OCI-LY7 (cell line): Measurements from ENCODE around the gene TUBA8. TPM values are rescaled to one million over a fixed set of nuclear protein-coding genes. Genes with fewer than 3 reads are reported as not detected.

ENCODE experiments used
- BruUV-seq: library from RNA; stranded (reverse); fragments of 400-500 nt; replicated peaks from 2 replicates; lab custom pipeline; 2021; lab: Mats Ljungman, UMichigan
- CTCF ChIA-PET: fragments of 300-600 bp; sonication (Branson Sonifier 250); formaldehyde crosslinking; loops from one replicate; lab custom pipeline; 2022; ENCODE audit warnings: antibody characterized with exemption; ENCODE audit not compliant: unreplicated experiment; lab: Charles Lee
- POLR2A ChIA-PET: fragments of 300-600 bp; sonication (Branson Sonifier 250); formaldehyde crosslinking; loops from one replicate; lab custom pipeline; 2022; ENCODE audit warnings: antibody characterized with exemption; lab: Charles Lee
- DNase-seq: peaks from one replicate; pipeline ENCODE4 v3.0.0-alpha.2; 2015; ENCODE audit warnings: low spot score
- H2AFZ ChIP-seq: fragments of 200-600 bp; sonication (generic), shearing (Covaris generic); 2 replicates; pipeline ENCODE4 v1.6.1; 2014; ENCODE audit warnings: mild to moderate bottlenecking, antibody characterized with exemption, low read length, moderate library complexity
- H3K27ac ChIP-seq: fragments of 200-600 bp; sonication (generic); 2 replicates; pipeline ENCODE4 v1.5.1; 2014; ENCODE audit warnings: mixed run types, low read depth, mild to moderate bottlenecking, moderate library complexity, low read length, inconsistent platforms; ENCODE audit not compliant: poor library complexity, severe bottlenecking
- H3K36me3 ChIP-seq: fragments of 200-600 bp; sonication (generic); 2 replicates; pipeline ENCODE4 v1.6.1; 2014; ENCODE audit warnings: mild to moderate bottlenecking, antibody characterized with exemption, low read length, moderate library complexity, mixed read lengths; ENCODE audit not compliant: insufficient read depth
- H3K4me1 ChIP-seq: fragments of 200-600 bp; sonication (generic); 2 replicates; pipeline ENCODE4 v1.5.1; 2014; ENCODE audit warnings: mild to moderate bottlenecking, low read length; ENCODE audit not compliant: insufficient read depth, poor library complexity, severe bottlenecking
- H3K4me2 ChIP-seq: fragments of 200-600 bp; sonication (generic); 2 replicates; pipeline ENCODE4 v1.6.1; 2014; ENCODE audit warnings: mild to moderate bottlenecking, low read length
- H3K4me3 ChIP-seq: fragments of 200-600 bp; sonication (generic); 2 replicates; pipeline ENCODE4 v1.5.1; 2014; ENCODE audit warnings: mild to moderate bottlenecking, low read depth, low read length; ENCODE audit not compliant: poor library complexity, severe bottlenecking
- H3K79me2 ChIP-seq: fragments of 200-600 bp; sonication (generic); 2 replicates; pipeline ENCODE4 v1.6.1; 2016; ENCODE audit warnings: low read depth, mild to moderate bottlenecking, low read length, moderate library complexity, mixed read lengths; ENCODE audit not compliant: insufficient read depth
- H3K9me2 ChIP-seq: fragments of 200-600 bp; sonication (generic); 2 replicates; pipeline ENCODE4 v1.6.1; 2016; ENCODE audit warnings: mild to moderate bottlenecking, low read length, mixed read lengths; ENCODE audit not compliant: insufficient read depth
- H3K9me3 ChIP-seq: fragments of 200-600 bp; sonication (generic); 2 replicates; pipeline ENCODE4 v1.6.1; 2014; ENCODE audit warnings: mild to moderate bottlenecking, mixed run types, low read length, mixed read lengths
- H4K20me1 ChIP-seq: fragments of 200-600 bp; sonication (generic); 2 replicates; pipeline ENCODE4 v1.6.1; 2014; ENCODE audit warnings: mild to moderate bottlenecking, antibody characterized with exemption, low read length, moderate library complexity, mixed read lengths; ENCODE audit not compliant: insufficient read depth
- EZH2phosphoT487 ChIP-seq: fragments of 200-600 bp; sonication (generic); IDR thresholded peaks from 2 replicates; pipeline ENCODE4 v1.6.1; 2018; ENCODE audit warnings: low read depth, borderline replicate concordance, mild to moderate bottlenecking, mixed run types, antibody characterized with exemption, low read length, moderate library complexity, mixed read lengths
- intact Hi-C: fragments of 100-400 bp; cut with micrococcal nuclease; formaldehyde crosslinking; loops from one replicate; pipeline ENCODE4 v1.10.0; 2022; ENCODE audit not compliant: unreplicated experiment
- total RNA-seq, 2 experiments: library from RNA; depleted of rRNA in 1 of 2; stranded (reverse); fragments of >200 nt in 1 of 2; shearing (Covaris generic) in 1 of 2; gene quantifications; 2 replicates each; pipeline ENCODE4 v1.2.3, GENCODE V29; 2014 to 2022
- TF ChIP-seq, protein P1 (sequence below): fragments of 200-600 bp; sonication (generic); conservative IDR thresholded peaks from 2 replicates; pipeline ENCODE4 v1.5.1; 2014; ENCODE audit warnings: mild to moderate bottlenecking, antibody characterized with exemption, low read length, moderate library complexity, mixed read lengths

The TUBA8 gene
- total RNA-seq, 2 experiments from 2014 or later, result 1.9 to 2.0 TPM

DNA sequence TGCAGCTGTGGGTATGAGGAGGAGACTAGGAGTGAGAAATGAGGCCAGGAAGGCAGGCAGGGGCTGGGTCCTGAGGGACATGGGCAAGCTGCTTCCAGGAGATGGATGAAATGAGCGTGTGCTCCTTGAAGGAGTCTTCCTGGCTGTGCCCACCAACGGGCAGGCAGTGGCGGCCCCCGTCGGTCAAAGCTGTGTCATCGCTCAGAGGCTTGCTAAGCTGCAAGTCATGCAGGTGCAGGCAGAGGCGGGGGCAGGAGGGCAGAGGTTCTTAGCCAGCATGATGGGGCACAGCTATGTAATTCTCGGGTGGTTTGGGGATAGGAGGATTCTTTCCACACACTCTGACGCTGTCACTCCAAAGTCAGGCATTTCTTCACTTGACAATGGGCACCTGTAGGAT lies 45.4 kb upstream of the TUBA8 start:
- POLR2A ChIA-PET, result interaction anchor here (0.6 to 2.7 kb wide), 11 partner anchors 9 to 294 kb away, joined by 3 to 31 read pairs (median 3); no protein-coding TSS in a partner anchor
- peak overlapping the region; percentile 84 for H3K4me2 ChIP-seq

DNA sequence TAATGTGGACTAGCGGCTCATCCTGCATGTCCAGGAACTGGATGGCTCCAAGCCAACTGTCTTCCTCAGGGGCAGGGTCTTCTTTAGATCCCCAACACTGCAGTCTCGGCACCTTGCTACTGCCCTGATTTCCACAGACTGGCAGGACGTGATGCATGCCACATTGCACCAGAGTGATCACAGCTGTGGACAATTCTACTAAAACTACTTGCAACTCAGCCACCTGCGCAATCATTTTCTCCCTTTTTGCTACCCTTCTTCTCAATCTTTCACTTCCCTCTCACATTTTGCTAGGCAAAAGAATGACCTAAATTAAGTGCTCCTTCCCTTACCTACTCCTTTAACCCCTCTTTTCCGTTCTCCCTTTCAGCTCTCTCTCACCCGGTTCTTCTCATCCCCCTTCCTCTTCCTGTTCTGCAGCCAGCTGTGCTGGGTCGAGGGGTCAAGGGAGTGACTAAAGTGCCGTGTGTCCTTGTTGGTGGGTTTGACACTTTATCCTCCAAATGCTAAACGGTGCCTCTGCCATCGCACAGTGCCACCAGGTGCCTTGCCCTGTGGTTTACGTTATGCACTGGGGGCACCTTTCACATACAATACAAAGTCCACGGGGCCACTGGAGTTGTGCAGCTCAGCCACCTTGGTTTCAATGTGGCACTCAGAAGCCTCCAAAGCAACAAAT lies 44.3 kb upstream of the TUBA8 start:
- no peak overlapping the region for H2AFZ ChIP-seq
- H3K4me1 ChIP-seq, result peaks cover 85% of the 10 kb centered on the region

More for the DNA sequence above, 45.4 kb upstream of the TUBA8 start:
- CTCF ChIA-PET, result interaction anchor here (0.6 to 1.6 kb wide), 5 partner anchors 9 to 152 kb away, joined by 3 to 9 read pairs (median 3); no protein-coding TSS in a partner anchor
- no TSS peak for BruUV-seq
- no peaks in the 10 kb centered on the region for H4K20me1 ChIP-seq
- intact Hi-C loops, result loop anchor here (5.0 kb wide), 1 partner anchor 293 kb away; the partner anchor contains the start of gene BID
- H3K9me3 ChIP-seq, result no peaks in the 10 kb centered on the region
- peaks cover 8% of the 10 kb centered on the region; the same call in 1 of the 2 replicates for H3K79me2 ChIP-seq
- TF ChIP-seq, protein P1, sequence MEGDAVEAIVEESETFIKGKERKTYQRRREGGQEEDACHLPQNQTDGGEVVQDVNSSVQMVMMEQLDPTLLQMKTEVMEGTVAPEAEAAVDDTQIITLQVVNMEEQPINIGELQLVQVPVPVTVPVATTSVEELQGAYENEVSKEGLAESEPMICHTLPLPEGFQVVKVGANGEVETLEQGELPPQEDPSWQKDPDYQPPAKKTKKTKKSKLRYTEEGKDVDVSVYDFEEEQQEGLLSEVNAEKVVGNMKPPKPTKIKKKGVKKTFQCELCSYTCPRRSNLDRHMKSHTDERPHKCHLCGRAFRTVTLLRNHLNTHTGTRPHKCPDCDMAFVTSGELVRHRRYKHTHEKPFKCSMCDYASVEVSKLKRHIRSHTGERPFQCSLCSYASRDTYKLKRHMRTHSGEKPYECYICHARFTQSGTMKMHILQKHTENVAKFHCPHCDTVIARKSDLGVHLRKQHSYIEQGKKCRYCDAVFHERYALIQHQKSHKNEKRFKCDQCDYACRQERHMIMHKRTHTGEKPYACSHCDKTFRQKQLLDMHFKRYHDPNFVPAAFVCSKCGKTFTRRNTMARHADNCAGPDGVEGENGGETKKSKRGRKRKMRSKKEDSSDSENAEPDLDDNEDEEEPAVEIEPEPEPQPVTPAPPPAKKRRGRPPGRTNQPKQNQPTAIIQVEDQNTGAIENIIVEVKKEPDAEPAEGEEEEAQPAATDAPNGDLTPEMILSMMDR, result peak; percentile 60; the same call in 1 of the 2 replicates
- no peak for TF ChIP-seq EZH2phosphoT487
- peak overlapping the region; percentile 99 for H3K27ac ChIP-seq
- H3K4me1 ChIP-seq, result peaks cover 77% of the 10 kb centered on the region
- H3K36me3 ChIP-seq, result no peaks in the 10 kb centered on the region
- no peaks in the 10 kb centered on the region for H3K9me2 ChIP-seq
- peak overlapping the region; percentile 58 for H3K4me3 ChIP-seq
- DNase-seq, result peak; percentile 74
- H2AFZ ChIP-seq, result peak overlapping the region; percentile 27; the same call in 1 of the 2 replicates

More for the DNA sequence above, 44.3 kb upstream of the TUBA8 start:
- Histone ChIP-seq H3K9me2 (no peaks in the 10 kb centered on the region), H3K4me3 (peak overlapping the region; percentile 58), H4K20me1 (no peaks in the 10 kb centered on the region), H3K9me3 (no peaks in the 10 kb centered on the region), H3K27ac (peak overlapping the region; percentile 99), H3K36me3 (no peaks in the 10 kb centered on the region), H3K79me2 (peaks cover 14% of the 10 kb centered on the region; the same call in 1 of the 2 replicates), H3K4me2 (peak overlapping the region; percentile 84)
- POLR2A ChIA-PET, result interaction anchor here (0.9 to 2.7 kb wide), 7 partner anchors 10 to 70 kb away, joined by 3 to 31 read pairs (median 7); no protein-coding TSS in a partner anchor
- CTCF ChIA-PET, result interaction anchor here (1.1 kb wide), 1 partner anchor 37 kb away, joined by 3 read pairs; no protein-coding TSS in a partner anchor
- TF ChIP-seq, protein P1, result peak; percentile 39; the same call in 1 of the 2 replicates
- TF ChIP-seq EZH2phosphoT487, result no peak
- BruUV-seq, result no TSS peak
- intact Hi-C loops, result loop anchor here (2.0 to 5.0 kb wide), 3 partner anchors 42 to 294 kb away; partner anchors contain the start of genes BID and MICAL3
- DNase-seq, result peak; percentile 91
